Parathyroid adenoma (tissue), 2 donors: ENCODE data around the gene PHF1.

Source experiments
- H2AFZ ChIP-seq: fragments of 300-600 bp; sonication (generic); one replicate; pipeline ENCODE4 v1.7.0; 2017; ENCODE audit warnings: antibody characterized with exemption, mild to moderate bottlenecking
- H3K27ac ChIP-seq: fragments of 300-600 bp; sonication (generic); one replicate; pipeline ENCODE4 v1.7.0; 2017
- H3K27me3 ChIP-seq: fragments of 300-600 bp; sonication (generic); one replicate; pipeline ENCODE4 v1.7.0; 2017; ENCODE audit warnings: low read length; ENCODE audit not compliant: control insufficient read depth, insufficient read depth
- H3K36me3 ChIP-seq: fragments of 300-600 bp; sonication (generic); one replicate; pipeline ENCODE4 v1.7.0; 2017; ENCODE audit warnings: low read length; ENCODE audit not compliant: control insufficient read depth, insufficient read depth
- H3K4me1 ChIP-seq: fragments of 300-600 bp; sonication (generic); one replicate; pipeline ENCODE4 v1.7.0; 2017; ENCODE audit warnings: control low read depth
- H3K4me2 ChIP-seq: fragments of 300-600 bp; sonication (generic); one replicate; pipeline ENCODE4 v1.7.0; 2017; ENCODE audit warnings: low read length
- H3K4me3 ChIP-seq: fragments of 300-600 bp; sonication (generic); one replicate; pipeline ENCODE4 v1.7.0; 2017; ENCODE audit warnings: low read depth, low read length
- H3K79me2 ChIP-seq: fragments of 300-600 bp; sonication (generic); one replicate; pipeline ENCODE4 v1.7.0; 2017; ENCODE audit warnings: control low read depth
- H3K9ac ChIP-seq: fragments of 300-600 bp; sonication (generic); one replicate; pipeline ENCODE4 v1.7.0; 2017; ENCODE audit warnings: mild to moderate bottlenecking
- H3K9me3 ChIP-seq: fragments of 300-600 bp; sonication (generic); one replicate; pipeline ENCODE4 v1.7.0; 2017; ENCODE audit warnings: low read length; ENCODE audit not compliant: control insufficient read depth
- CTCF ChIP-seq: fragments of 300-600 bp; sonication (generic); IDR thresholded peaks from one replicate; pipeline ENCODE4 v1.7.0; 2017; ENCODE audit warnings: antibody characterized with exemption, mild to moderate bottlenecking
- donor health status: primary hyperparathyroidism.

PHF1 gene

GRCh38 chr6:33390767-33391277 lies 20.0 kb upstream of the PHF1 start:
- Histone ChIP-seq H3K79me2 (no peaks in the 10 kb centered on the region), H3K4me1 (peaks cover 12% of the 10 kb centered on the region), H3K4me3 (peak overlapping the region; percentile 52), H3K9ac (no peak overlapping the region), H3K36me3 (no peaks in the 10 kb centered on the region), H2AFZ (peak overlapping the region; percentile 96), H3K27me3 (no peaks in the 10 kb centered on the region), H3K4me2 (peak overlapping the region; percentile 79), H3K9me3 (no peaks in the 10 kb centered on the region), H3K27ac (peak overlapping the region; percentile 94)
- TF ChIP-seq CTCF, result no peak

- H3K4me3 ChIP-seq, result peak within 1 kb of the TSS; percentile 52
- H3K4me2 ChIP-seq, result peak within 1 kb of the TSS; percentile 79
- no peaks in the 10 kb centered on the region for H3K36me3 ChIP-seq
- peak; percentile 96 for TF ChIP-seq CTCF
- H2AFZ ChIP-seq, result peak within 1 kb of the TSS; percentile 96
- no peaks in the 10 kb centered on the region for H3K27me3 ChIP-seq
- H3K9me3 ChIP-seq, result no peaks in the 10 kb centered on the region
- H3K79me2 ChIP-seq, result no peaks in the 10 kb centered on the region
- peak within 1 kb of the TSS; percentile 94 for H3K27ac ChIP-seq
- H3K4me1 ChIP-seq, result peaks cover 12% of the 10 kb centered on the region
- H3K9ac ChIP-seq, result no peak within 1 kb of the TSS
These were observed 19.4 kb upstream of the PHF1 start, which contains the start of gene KIFC1 for GRCh38 chr6:33391278-33391921. Gene KIFC1, plus strand, starts transcription at chr6:33391823. Its CDS starts 163 bp downstream, at chr6:33391986.

GRCh38 chr6:33391922-33392594 lies 18.8 kb upstream of the PHF1 start:
- TF ChIP-seq CTCF, result no peak
- no peaks in the 10 kb centered on the region for H3K9me3 ChIP-seq
- no peaks in the 10 kb centered on the region for H3K79me2 ChIP-seq
- H3K9ac ChIP-seq, result no peak overlapping the region
- H3K4me2 ChIP-seq, result peak overlapping the region; percentile 79
- H3K4me1 ChIP-seq, result peaks cover 12% of the 10 kb centered on the region
- peak overlapping the region; percentile 94 for H3K27ac ChIP-seq
- H3K27me3 ChIP-seq, result no peaks in the 10 kb centered on the region
- peak overlapping the region; percentile 71 for H2AFZ ChIP-seq
- peak overlapping the region; percentile 47 for H3K4me3 ChIP-seq
- no peaks in the 10 kb centered on the region for H3K36me3 ChIP-seq

GRCh38 chr6:33392595-33392948 lies 18.2 kb upstream of the PHF1 start:
- no peaks in the 10 kb centered on the region for H3K9me3 ChIP-seq
- peak overlapping the region; percentile 71 for H2AFZ ChIP-seq
- no peaks in the 10 kb centered on the region for H3K27me3 ChIP-seq
- no peaks in the 10 kb centered on the region for H3K79me2 ChIP-seq
- TF ChIP-seq CTCF, result no peak
- peaks cover 12% of the 10 kb centered on the region for H3K4me1 ChIP-seq
- H3K9ac ChIP-seq, result no peak overlapping the region
- peak overlapping the region; percentile 79 for H3K4me2 ChIP-seq
- H3K36me3 ChIP-seq, result no peaks in the 10 kb centered on the region
- no peak overlapping the region for H3K4me3 ChIP-seq
- no peak overlapping the region for H3K27ac ChIP-seq
